ENCODE measurements around the gene RASEF.
"Not testable (repeated sequence)": the region's sequence is repeated elsewhere in the genome, so short reads cannot be mapped to it uniquely, and the experiment has no call there.

RASEF gene

GRCh38 chr9:83062651-83063527 lies at the start of gene RASEF:
Gene RASEF (minus strand): TSS chr9:83063142. CDS start chr9:83062867, 275 bp downstream.
- DNase-seq: no peak

- no peak for DNase-seq
These were observed 48.2 kb upstream of the RASEF start for GRCh38 chr9:83111169-83111568.

- no peak for DNase-seq
These were observed 46.4 kb upstream of the RASEF start for GRCh38 chr9:83109296-83109695.

GRCh38 chr9:83108208-83108607 lies 45.3 kb upstream of the RASEF start:
- DNase-seq: no peak

GRCh38 chr9:83106772-83107171 lies 43.8 kb upstream of the RASEF start:
- no peak for DNase-seq

- no peak for DNase-seq
These were observed 43.3 kb upstream of the RASEF start for GRCh38 chr9:83106263-83106662.

GRCh38 chr9:83097633-83098032 lies 34.7 kb upstream of the RASEF start:
- DNase-seq: no peak

- DNase-seq: not testable (repeated sequence)
These were observed 30.4 kb upstream of the RASEF start for GRCh38 chr9:83093311-83093710.

- no peak for DNase-seq
These were observed 18.9 kb upstream of the RASEF start for GRCh38 chr9:83081846-83082245.

GRCh38 chr9:83081010-83081409 lies 18.1 kb upstream of the RASEF start:
- no peak for DNase-seq

- DNase-seq: not testable (repeated sequence)
These were observed 13.0 kb upstream of the RASEF start for GRCh38 chr9:83075932-83076331.

GRCh38 chr9:83072498-83072897 lies 9.6 kb upstream of the RASEF start:
- DNase-seq: not testable (repeated sequence)

- no peak for DNase-seq
These were observed 8.7 kb upstream of the RASEF start for GRCh38 chr9:83071626-83072025.

GRCh38 chr9:83070261-83070660 lies 7.3 kb upstream of the RASEF start:
- no peak for DNase-seq

- DNase-seq: no peak
These were observed 6.7 kb upstream of the RASEF start for GRCh38 chr9:83069651-83070050.

GRCh38 chr9:83068414-83068813 lies 5.5 kb upstream of the RASEF start:
- DNase-seq: no peak

- no peak for DNase-seq
These were observed 4.6 kb upstream of the RASEF start for GRCh38 chr9:83067579-83067978.

- DNase-seq: no peak
These were observed 3.8 kb upstream of the RASEF start for GRCh38 chr9:83066771-83067170.

- DNase-seq: no peak
These were observed 2.3 kb upstream of the RASEF start for GRCh38 chr9:83065233-83065632.

- no peak for DNase-seq
These were observed 822 bp downstream of the RASEF start for GRCh38 chr9:83061990-83062650.

GRCh38 chr9:83061036-83061435 lies 1.9 kb downstream of the RASEF start:
- DNase-seq: no peak

GRCh38 chr9:83060556-83060955 lies 2.4 kb downstream of the RASEF start:
- DNase-seq: no peak

GRCh38 chr9:83059417-83059816 lies 3.5 kb downstream of the RASEF start:
- no peak for DNase-seq

- no peak for DNase-seq
These were observed 6.0 kb downstream of the RASEF start for GRCh38 chr9:83056911-83057310.

Measured in activated CD4-positive, alpha-beta T cell treated with anti-CD3 and anti-CD28 coated beads, Interleukin-2, amount 50 U/mL, for 4 hours (primary cell).